PC-3 (cell line): Measurements from ENCODE around the gene TEAD4.

ENCODE experiments used
- CTCF ChIP-seq: fragments of 300-600 bp; sonication (generic); conservative IDR thresholded peaks from 2 replicates; pipeline ENCODE4 v1.5.1; 2017; ENCODE audit warnings: antibody characterized with exemption, low read depth, mild to moderate bottlenecking, low read length
- EZH2 ChIP-seq: fragments of 300-600 bp; sonication (generic); IDR thresholded peaks from one replicate; pipeline ENCODE4 v1.6.1; 2017; ENCODE audit warnings: antibody characterized with exemption, mild to moderate bottlenecking, low read length; ENCODE audit not compliant: unreplicated experiment
- EZH2phosphoT487 ChIP-seq: fragments of 300-600 bp; sonication (generic); IDR thresholded peaks from 2 replicates; pipeline ENCODE4 v1.6.1; 2018; ENCODE audit warnings: mild to moderate bottlenecking, antibody characterized with exemption, low read length, borderline replicate concordance

GRCh38 chr12:3087758-3088650 lies 128.8 kb downstream of the TEAD4 start:
- TF ChIP-seq CTCF (no peak), EZH2 (no peak), EZH2phosphoT487 (no peak)
